Fibroblast of lung (primary cell): ENCODE measurements around the gene PLCL1.

Experiments used
- CTCF ChIP-seq, 2 donors: IDR thresholded peaks in 1 of 2; conservative IDR thresholded peaks in 1 of 2; 1 replicate in 1 of 2; 2 replicates in 1 of 2; pipeline ENCODE4 v1.5.1; 2011 to 2012; ENCODE audit warnings: low read length in 2 of 2, control low read depth in 1 of 2, inconsistent platforms in 1 of 2, low read depth in 1 of 2, mild to moderate bottlenecking in 1 of 2
- EZH2 ChIP-seq: IDR thresholded peaks from 2 replicates; pipeline ENCODE4 v1.5.1; 2012; ENCODE audit warnings: low read length, control low read depth, mild to moderate bottlenecking; ENCODE audit errors: missing control alignments

GRCh38 chr2:198040835-198041234, 236.4 kb downstream of the PLCL1 start:
- no peak for TF ChIP-seq CTCF (conservative IDR thresholded peaks at IDR 0.05 in 1 of 2, IDR thresholded peaks at IDR 0.05 in 1 of 2; ENCODE audit: low read depth in 1 of 2, low read length in 2 of 2)
- no peak for TF ChIP-seq EZH2
